Kidney capillary endothelial cell (primary cell): ENCODE results near the gene SIRPA.
"Not testable (repeated sequence)": the region's sequence is repeated elsewhere in the genome, so short reads cannot be mapped to it uniquely, and the experiment has no call there.

Experiments
- DNase-seq: peaks from one replicate; pipeline ENCODE4 v3.0.0-alpha.2; 2018; ENCODE audit warnings: low spot score

SIRPA gene

GRCh38 chr20:1907586-1907985 is 12.4 kb downstream of the SIRPA start:
- DNase-seq = no peak

DNA sequence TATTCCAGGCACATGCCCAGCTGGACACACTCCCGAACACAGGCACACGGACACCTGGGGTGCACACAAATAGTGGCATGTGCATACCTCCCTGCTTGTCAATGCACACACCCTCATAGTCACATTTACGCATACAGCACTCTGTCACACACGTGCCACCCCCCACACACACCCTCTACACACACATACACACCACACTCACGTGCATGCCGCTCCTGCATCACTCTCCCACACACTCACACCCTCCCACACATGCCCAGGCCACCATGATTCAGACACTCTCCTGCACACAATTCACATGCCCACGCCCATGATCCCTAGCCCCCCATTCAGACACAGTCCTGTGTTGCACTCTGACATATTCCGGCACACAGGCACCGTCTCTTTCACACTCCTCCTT is 13.0 kb downstream of the SIRPA start:
- no peak for DNase-seq

GRCh38 chr20:1909097-1909496 is 13.9 kb downstream of the SIRPA start:
- no peak for DNase-seq

GRCh38 chr20:1911536-1911935 is 16.3 kb downstream of the SIRPA start:
- no peak for DNase-seq

GRCh38 chr20:1912053-1912452 is 16.8 kb downstream of the SIRPA start:
- DNase-seq = no peak

- DNase-seq = no peak
Measured at GRCh38 chr20:1912646-1913045, 17.4 kb downstream of the SIRPA start.

- DNase-seq = not testable (repeated sequence)
Measured at GRCh38 chr20:1915233-1915632, 20.0 kb downstream of the SIRPA start.

- DNase-seq = no peak
Measured at GRCh38 chr20:1915725-1916124, 20.5 kb downstream of the SIRPA start.

GRCh38 chr20:1917786-1918185 is 22.6 kb downstream of the SIRPA start:
- DNase-seq = no peak

DNA sequence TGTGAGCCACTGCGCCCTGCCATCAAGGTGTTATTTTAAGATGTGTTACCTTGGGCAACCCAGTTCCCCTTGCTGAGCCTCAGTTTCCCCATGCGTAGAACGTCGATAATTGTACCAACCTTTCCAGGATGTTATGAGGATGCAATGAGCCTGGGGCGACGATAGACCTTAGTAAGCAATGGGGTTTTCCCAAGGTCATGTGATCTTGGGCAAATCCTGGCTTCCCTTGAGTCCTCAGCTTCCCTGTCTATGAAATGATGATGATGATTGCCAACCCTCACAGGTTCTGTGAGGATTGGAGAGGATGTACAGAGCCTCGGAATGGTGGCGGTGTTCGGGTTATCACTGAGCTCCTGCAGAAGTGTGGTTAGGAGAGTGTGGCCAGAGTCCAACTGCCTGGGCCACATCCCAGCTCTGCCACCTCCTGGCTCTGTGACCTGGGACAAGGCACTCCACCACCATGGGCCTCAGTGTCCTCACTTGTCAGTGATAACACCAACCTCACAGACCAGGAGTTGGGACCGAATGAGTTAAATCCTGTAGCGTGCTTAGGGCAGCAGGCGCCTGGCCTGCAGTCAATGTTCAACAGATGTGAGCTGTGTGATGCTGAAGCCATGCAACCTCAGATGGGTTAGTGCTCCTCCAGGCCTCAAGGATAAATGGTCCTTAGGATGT is 23.4 kb downstream of the SIRPA start:
- no peak for DNase-seq

DNA sequence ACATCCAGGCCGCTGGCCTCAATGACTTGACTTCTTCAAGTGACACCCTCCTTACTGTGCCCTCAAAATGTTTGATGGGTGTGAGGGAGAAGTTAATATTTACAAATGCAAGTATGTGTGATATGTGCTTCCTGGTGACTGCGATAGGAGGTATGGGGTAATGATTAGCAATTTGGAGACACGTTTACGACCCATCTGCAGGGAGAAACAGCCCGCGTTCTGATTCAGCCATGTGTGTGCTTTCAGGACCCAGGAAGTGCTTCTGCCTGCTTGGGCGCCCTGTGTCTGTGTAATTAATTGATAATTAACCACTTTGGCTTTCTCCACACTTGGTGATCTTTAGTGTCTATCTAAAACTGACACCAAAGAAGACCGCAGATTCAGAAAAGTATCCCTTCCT is 25.0 kb downstream of the SIRPA start:
- DNase-seq = no peak

DNA sequence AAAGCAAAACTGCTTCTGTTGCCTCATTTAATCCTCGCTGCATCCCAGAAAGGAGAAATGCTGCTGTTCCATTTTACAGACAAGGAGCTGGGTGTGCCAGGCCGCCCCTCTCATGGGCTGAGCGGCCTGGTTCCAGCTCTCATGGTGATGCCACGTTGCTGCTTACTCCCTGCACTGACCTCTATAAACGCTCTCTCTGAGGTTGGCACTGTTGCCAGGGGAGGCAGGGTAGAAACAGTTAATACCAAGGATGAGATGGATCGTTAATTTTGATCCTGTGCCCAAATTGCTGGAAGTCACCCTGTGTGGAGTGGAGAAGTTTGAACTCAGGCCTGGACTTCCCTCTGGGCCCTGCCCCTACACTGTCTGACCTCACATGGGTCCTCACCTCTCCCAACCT is 25.6 kb downstream of the SIRPA start:
- DNase-seq = no peak

DNA sequence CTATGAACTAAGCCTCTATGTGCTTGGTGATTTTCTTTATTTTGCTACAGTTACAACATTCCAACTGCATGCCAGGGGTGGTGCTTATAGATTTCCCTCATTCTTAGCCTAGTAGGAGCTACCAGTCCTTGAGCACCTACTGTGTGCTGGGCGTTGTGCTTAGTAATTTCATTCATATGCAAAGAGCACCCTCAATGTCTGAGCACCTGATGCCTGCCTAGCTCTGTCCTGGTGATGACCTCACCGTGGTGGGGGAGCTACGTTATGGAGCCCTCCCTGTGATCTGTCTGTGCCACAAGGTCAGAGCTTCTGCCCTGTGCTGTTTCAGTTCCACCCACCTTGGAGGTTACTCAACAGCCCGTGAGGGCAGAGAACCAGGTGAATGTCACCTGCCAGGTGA is 26.8 kb downstream of the SIRPA start:
- DNase-seq = not testable (repeated sequence)

DNA sequence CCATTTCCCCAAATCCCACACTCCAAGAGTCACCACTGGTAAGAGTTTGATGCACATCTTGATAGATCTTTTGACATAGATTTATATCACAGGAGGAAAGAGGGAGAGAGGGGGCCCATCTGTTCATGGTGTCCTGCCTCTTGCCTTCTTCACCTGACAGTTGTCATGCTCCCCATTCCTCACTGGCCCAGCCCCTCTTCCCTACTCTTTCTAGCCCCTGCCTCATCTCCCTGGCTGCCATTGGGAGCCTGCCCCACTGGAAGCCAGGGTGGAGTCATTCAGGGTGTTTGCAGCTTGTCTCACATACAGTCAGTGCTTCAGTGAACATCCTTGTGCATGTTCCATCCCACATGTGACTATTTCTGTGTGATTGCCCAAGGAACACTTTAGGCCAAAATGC is 27.6 kb downstream of the SIRPA start:
- DNase-seq = no peak

GRCh38 chr20:1924910-1925861 is 30.0 kb downstream of the SIRPA start:
- no peak for DNase-seq

- DNase-seq = no peak
Measured at GRCh38 chr20:1926237-1926636, 31.0 kb downstream of the SIRPA start.

DNA sequence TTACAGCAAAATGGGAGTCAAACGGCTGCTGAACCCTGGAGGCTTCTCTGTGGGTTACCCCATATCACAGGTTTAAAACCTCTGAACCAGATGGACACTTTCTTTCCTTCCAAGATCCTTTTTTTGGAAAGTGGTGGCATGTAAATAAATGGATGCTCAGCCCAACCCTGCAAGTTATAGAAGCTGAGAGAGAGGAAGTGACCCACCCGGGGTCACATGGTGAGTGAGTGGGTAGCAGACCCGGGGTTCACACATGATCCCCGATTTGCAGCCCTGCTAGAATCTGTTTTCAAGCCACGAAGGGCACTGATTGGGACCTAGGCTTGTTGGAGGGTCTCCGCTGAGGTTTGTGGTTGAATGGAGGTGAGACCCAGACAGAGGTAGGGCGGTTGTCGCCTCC is 32.0 kb downstream of the SIRPA start:
- DNase-seq = no peak

DNA sequence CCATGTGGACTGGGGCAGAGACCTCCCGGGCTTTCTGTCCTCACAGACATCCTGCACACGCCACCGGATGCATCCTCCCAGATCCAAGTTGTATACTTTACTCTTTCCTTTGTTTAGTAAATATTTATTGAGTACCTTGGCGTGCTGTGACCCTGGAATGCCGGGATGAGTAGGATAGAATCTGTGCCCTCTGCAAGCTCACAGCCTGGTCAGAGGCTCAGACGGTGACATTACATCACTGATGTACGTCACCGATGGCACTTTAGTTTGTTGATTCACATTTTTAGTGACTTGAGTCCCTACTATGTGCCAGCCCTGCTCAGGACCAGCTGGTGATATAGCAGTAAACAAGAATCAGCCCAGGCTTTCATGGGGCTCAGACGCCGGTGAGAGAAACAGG is 32.9 kb downstream of the SIRPA start:
- no peak for DNase-seq

DNA sequence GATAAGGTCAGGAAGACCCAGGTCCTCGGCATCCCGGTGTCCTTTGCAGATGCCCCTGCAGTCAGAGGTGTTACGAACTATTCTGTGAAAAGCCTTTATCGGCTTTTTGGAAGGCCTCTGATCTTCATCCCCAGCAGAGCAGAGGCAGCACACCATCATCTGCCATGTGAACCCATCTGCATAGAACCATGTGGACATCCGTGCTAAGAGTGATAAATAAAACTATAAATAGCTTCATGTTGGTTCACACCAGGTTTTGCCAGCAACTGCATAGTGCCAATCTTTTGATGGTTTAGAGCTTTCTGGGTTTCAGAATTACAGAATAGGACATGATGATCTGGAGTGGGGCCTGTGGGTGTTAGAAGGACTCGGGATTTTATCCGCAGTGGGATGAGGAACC is 33.6 kb downstream of the SIRPA start:
- DNase-seq = no peak

GRCh38 chr20:1929460-1929859 is 34.3 kb downstream of the SIRPA start:
- no peak for DNase-seq

DNA sequence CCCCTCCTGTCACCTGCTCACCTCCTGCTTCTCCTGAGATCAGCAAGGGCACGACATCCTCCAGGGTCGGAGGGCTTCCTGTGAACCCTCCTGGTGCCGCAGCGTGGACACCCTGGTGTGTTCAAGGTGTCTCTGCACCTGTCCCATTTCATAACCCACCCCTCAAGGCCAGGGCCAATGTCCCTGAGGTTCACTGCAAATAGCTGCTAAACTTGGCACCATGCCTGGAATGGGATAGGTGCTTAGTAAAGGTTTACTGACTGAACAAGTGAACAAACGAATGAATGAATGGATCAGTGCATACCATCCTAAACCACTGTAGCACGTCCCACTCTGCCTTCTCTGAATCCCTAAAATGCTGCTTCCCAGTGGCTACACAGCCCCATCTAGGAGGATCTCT is 35.0 kb downstream of the SIRPA start:
- DNase-seq = no peak

DNA sequence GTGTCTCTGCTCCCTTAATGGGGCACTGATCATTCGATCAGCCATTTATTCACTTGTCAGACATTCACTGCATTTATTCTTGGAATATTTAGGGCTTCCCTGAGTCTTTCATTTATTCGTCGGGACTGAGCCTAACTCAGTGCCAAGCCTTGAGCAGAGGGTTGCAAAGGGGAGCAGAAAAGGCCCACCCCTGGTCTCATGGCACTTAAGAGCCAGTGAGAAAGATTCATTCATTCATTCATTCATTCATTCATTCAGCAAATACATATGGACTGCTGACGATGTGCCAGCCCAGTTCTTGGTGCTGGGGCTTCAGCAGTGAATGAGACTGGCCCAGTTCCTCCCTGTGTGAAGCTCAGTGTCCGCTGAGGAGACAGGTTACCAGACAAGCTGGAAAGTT is 36.6 kb downstream of the SIRPA start:
- DNase-seq = no peak

GRCh38 chr20:1932971-1933370 is 37.8 kb downstream of the SIRPA start:
- no peak for DNase-seq

- DNase-seq = no peak
Measured at GRCh38 chr20:1933465-1933870, 38.3 kb downstream of the SIRPA start.
